HCT116 (cell line): ENCODE results near the gene SARS1.

Experiments
- EZH2 ChIP-seq: fragments of 200-600 bp; sonication (generic); IDR thresholded peaks from 2 replicates; pipeline ENCODE4 v1.6.1; 2017; ENCODE audit warnings: antibody characterized with exemption, mixed run types
- FOSL1 ChIP-seq: IDR thresholded peaks from 2 replicates; pipeline ENCODE4 v1.6.1; 2012; ENCODE audit warnings: low read depth
- SP1 ChIP-seq: IDR thresholded peaks from 2 replicates; pipeline ENCODE4 v1.6.1; 2012; ENCODE audit warnings: low read depth
- YY1 ChIP-seq: IDR thresholded peaks from 2 replicates; pipeline ENCODE4 v1.6.1; 2011; ENCODE audit warnings: low read length, low read depth, moderate library complexity, mild to moderate bottlenecking; ENCODE audit not compliant: insufficient replicate concordance; ENCODE audit errors: extremely low read depth
- TF ChIP-seq, protein P1 (sequence below), 3 experiments: fragments of 200-600 bp in 1 of 3; sonication (generic) in 1 of 3; IDR thresholded peaks in 2 of 3; conservative IDR thresholded peaks in 1 of 3; 2 replicates each; pipeline ENCODE4 v1.5.1; 2012 to 2017; ENCODE audit warnings: low read depth in 2 of 3, low read length in 2 of 3, antibody characterized with exemption in 1 of 3, borderline replicate concordance in 1 of 3, control low read depth in 1 of 3, mild to moderate bottlenecking in 1 of 3, mixed read lengths in 1 of 3, mixed run types in 1 of 3, moderate library complexity in 1 of 3; ENCODE audit not compliant: insufficient read depth in 1 of 3
- TF ChIP-seq, protein P2 (sequence below): IDR thresholded peaks from 2 replicates; pipeline ENCODE4 v1.6.1; 2012; ENCODE audit warnings: low read depth
- TF ChIP-seq, protein P3 (sequence below): IDR thresholded peaks from 2 replicates; pipeline ENCODE4 v1.6.1; 2012

DNA sequence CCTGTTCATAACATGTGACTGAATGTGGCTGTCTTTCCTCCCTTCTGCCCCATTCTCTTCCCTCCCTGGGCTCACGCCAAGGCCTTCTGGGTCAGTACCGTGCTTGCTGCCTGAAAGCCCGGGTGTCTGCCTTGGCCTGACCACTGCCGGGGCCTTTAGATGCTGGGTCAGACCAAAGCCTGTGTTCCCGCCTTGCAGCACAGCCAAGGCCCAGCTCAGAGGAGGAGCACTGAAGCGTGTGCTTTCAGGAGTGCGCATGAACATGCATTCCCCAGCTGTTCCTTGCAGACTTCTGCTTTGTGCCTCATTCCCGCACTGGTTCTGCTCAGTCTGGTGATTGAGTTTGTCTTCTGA is 27.0 kb upstream of the SARS1 start:
- TF ChIP-seq SP1, result no peak
- no peak for TF ChIP-seq EZH2
- no peak for TF ChIP-seq FOSL1
- TF ChIP-seq, protein P1, sequence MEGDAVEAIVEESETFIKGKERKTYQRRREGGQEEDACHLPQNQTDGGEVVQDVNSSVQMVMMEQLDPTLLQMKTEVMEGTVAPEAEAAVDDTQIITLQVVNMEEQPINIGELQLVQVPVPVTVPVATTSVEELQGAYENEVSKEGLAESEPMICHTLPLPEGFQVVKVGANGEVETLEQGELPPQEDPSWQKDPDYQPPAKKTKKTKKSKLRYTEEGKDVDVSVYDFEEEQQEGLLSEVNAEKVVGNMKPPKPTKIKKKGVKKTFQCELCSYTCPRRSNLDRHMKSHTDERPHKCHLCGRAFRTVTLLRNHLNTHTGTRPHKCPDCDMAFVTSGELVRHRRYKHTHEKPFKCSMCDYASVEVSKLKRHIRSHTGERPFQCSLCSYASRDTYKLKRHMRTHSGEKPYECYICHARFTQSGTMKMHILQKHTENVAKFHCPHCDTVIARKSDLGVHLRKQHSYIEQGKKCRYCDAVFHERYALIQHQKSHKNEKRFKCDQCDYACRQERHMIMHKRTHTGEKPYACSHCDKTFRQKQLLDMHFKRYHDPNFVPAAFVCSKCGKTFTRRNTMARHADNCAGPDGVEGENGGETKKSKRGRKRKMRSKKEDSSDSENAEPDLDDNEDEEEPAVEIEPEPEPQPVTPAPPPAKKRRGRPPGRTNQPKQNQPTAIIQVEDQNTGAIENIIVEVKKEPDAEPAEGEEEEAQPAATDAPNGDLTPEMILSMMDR (IDR thresholded peaks at IDR 0.05 in 2 of 3, conservative IDR thresholded peaks at IDR 0.05 in 1 of 3; ENCODE audit: borderline replicate concordance in 1 of 3, insufficient read depth in 1 of 3, low read depth in 2 of 3, low read length in 2 of 3), result no peak
- TF ChIP-seq, protein P2, sequence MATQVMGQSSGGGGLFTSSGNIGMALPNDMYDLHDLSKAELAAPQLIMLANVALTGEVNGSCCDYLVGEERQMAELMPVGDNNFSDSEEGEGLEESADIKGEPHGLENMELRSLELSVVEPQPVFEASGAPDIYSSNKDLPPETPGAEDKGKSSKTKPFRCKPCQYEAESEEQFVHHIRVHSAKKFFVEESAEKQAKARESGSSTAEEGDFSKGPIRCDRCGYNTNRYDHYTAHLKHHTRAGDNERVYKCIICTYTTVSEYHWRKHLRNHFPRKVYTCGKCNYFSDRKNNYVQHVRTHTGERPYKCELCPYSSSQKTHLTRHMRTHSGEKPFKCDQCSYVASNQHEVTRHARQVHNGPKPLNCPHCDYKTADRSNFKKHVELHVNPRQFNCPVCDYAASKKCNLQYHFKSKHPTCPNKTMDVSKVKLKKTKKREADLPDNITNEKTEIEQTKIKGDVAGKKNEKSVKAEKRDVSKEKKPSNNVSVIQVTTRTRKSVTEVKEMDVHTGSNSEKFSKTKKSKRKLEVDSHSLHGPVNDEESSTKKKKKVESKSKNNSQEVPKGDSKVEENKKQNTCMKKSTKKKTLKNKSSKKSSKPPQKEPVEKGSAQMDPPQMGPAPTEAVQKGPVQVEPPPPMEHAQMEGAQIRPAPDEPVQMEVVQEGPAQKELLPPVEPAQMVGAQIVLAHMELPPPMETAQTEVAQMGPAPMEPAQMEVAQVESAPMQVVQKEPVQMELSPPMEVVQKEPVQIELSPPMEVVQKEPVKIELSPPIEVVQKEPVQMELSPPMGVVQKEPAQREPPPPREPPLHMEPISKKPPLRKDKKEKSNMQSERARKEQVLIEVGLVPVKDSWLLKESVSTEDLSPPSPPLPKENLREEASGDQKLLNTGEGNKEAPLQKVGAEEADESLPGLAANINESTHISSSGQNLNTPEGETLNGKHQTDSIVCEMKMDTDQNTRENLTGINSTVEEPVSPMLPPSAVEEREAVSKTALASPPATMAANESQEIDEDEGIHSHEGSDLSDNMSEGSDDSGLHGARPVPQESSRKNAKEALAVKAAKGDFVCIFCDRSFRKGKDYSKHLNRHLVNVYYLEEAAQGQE, result no peak
- TF ChIP-seq, protein P3, sequence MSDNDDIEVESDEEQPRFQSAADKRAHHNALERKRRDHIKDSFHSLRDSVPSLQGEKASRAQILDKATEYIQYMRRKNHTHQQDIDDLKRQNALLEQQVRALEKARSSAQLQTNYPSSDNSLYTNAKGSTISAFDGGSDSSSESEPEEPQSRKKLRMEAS, result no peak
- TF ChIP-seq YY1, result no peak
